Activated T-helper 1 cell treated with anti-CD3 and anti-CD28 coated beads, Interleukin-2, amount 50 U/mL, for 16 hours (primary cell): Measurements from ENCODE around the gene TMOD1.
"Not testable (repeated sequence)": the region's sequence is repeated elsewhere in the genome, so short reads cannot be mapped to it uniquely, and the experiment has no call there.

ENCODE experiments used
- DNase-seq, 2 donors: peaks; one replicate each; pipeline ENCODE4 v3.0.0-alpha.2; 2020; ENCODE audit warnings: low read depth in 1 of 2, low spot score in 1 of 2

Gene TMOD1

GRCh38 chr9:97497558-97498375 is 3.7 kb upstream of the TMOD1 start:
- DNase-seq: not testable (repeated sequence)

DNA sequence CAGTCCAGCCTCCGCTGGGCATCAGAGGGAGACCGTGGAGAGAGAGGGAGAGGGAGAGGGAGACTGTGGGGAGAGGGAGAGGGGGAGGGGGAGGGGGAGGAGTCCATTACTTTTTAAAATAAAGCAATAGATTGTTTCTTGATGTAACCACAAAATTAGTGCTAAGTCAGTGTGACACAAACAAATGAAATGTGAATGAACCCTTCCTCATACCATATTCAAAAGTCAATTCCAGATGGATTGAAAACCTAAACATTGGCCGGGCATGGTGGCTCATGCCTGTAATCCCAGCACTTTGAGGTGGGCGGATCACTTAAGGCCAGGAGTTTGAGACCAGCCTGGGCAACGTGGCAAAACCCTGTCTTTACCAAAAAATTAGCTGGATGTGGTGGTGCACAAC is 2.6 kb upstream of the TMOD1 start:
- DNase-seq: not testable (repeated sequence)

DNA sequence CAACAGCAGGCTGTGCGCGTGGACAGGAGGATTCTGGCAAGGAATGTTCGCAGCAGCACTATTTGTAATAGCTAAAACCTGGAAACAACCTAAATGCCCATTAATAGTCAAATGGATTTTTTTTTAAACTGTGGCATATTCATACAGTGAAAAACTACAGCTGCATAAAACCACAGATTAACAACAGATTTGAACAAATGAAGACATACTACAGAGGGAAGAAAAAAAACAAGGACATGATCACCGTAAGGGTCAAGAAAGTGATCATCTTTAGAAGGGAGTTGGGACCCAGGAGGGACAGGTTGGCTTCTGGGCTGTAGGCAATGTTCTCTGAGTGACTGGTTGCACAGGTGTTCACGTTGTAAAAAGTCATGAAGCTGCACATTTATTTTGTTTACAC is 1.2 kb upstream of the TMOD1 start:
- DNase-seq: no peak

- DNase-seq: no peak
Measured at GRCh38 chr9:97500765-97501176, 695 bp upstream of the TMOD1 start.

DNA sequence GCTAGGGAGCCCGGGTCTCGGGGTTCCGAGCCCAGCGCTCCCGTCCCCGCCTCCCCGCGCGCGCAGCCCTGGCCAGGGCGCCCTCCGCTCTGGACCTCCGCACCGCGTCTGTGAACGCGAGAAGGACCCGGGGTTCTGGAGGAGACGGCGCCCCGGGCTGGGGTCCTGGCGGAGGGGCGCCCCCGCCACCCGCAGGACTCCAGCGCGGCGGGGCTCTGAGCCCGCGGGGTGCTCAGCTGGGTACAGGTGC is 431 bp downstream of the TMOD1 start:
- DNase-seq: no peak

DNA sequence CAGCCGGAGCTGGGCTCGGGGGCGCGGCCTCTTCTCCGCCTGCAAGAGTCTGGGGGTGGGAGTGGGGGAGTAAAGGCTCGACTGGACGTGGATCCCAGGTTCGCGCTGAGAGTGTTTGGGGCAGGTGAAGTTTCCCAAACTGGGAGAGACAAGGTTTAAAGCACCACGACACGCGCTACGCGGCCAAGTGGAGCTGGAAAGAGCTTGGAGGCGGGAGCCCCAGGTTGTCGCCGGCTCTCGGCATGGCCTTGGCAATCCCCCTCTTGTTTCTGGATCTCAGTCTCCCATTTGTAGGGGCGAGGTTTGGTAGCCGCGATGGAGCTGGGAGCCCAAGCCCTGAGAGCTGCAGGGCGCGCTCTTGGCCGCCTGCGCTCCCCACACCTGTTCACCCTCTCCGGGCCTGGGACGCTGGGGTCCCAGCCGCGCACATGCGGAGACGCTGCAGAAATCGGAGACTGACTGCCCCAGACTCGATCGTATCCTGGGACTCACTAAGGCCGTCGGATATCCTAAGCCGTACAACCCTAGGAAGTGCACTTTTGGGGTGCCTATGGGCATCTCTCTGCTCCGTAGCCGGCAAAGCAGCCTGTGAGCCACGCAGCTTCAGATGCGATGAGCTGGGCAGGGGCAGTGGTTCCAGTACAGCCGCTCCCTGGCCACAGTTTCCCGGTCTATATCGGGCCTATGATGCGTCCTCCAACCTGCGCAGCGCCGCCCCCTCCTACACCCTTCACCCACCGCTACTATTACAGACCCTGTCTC is 937 bp downstream of the TMOD1 start:
- no peak for DNase-seq

GRCh38 chr9:97502984-97503861 is 1.8 kb downstream of the TMOD1 start:
- DNase-seq: no peak

GRCh38 chr9:97503862-97504210 is 2.4 kb downstream of the TMOD1 start:
- DNase-seq: no peak

GRCh38 chr9:97504381-97505216 is 3.1 kb downstream of the TMOD1 start:
- DNase-seq: no peak

- no peak for DNase-seq
Measured at GRCh38 chr9:97505845-97506244, 4.4 kb downstream of the TMOD1 start.

GRCh38 chr9:97506306-97506705 is 4.8 kb downstream of the TMOD1 start:
- no peak for DNase-seq

GRCh38 chr9:97506787-97507186 is 5.3 kb downstream of the TMOD1 start:
- DNase-seq: no peak

DNA sequence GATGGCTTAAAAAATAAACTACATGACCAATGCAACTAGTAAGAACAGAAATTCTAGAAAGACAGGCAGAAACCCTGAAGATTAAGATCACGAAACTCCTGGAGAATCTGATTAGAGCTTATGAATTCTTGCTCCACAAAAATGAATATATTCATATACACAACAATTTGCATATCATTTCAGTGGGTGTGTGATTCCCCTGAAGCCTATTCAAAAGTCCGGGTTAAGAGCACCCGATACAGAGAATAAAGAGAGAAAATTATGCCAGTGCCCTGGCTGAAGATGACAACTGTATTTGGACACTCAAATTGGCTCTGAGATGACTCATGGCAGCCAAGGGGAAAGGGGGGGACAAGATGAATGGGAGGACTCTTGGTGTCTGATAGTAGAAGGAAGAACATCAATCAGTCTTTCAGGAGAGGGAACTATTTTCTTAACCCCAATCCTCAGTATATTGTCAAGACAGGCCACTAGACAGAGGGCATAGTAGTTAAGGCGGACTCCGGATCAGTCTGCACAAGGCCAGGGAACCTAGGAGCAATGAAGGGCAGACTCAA is 6.0 kb downstream of the TMOD1 start:
- DNase-seq: no peak

DNA sequence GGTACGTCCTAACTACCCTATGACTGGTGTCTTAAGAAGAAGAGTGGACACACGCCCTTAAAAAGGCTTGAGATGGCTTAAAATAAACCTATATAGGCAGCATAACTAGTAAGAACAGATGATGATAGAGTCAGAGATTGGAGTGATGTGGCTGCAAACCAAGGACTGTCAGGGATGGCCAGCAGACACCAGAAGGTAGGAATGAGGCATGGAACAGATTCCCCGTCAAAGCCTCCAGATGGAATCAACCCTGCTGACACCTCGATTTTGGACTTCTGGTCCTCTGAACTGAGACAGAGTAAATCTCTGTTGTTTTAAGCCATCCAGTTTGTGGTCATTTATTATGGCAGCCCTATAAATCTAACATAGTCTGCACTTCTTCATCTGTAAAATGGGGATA is 7.4 kb downstream of the TMOD1 start:
- DNase-seq: no peak

DNA sequence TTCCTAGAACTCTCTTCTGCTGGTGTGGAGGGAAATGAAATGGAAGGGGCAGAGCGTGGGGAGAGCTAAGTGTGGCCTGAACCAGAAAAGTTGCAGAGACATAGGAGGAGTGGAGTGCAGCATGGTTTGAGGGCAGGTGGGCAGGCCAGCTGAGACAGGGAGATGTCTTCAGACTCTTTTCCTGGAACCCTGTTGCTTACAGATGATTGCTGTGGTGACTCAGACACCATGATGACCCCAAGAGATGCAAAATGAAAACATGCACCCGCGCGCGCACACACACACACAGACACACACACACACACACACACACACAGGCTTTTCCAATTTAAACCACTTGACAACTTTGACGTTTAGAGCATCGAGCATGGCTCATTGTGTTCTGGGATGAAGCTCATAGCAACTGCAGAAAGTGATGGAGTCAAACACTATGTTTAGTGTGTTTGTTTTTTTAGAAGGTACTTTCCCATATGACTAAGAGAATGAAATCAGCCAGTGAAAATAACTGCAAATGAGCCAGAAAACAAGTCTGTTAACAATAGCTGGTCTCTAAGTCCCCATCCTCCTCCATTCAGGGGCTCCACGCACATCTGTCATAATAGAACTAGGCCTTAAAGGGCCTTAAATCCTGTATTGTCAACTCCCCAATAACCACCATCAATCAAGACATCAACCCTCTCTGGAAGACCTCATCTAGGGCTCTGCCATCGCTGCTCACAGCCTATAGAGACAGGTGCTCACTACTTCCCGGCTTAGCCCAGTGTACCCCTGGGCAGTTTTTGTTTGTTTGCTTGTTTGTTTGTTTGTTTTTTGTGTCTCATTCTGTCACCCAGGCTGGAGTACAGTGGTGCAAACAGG is 9.6 kb downstream of the TMOD1 start:
- no peak for DNase-seq

GRCh38 chr9:97511655-97512427 is 10.4 kb downstream of the TMOD1 start:
- DNase-seq: no peak

- no peak for DNase-seq
Measured at GRCh38 chr9:97512966-97513560, 11.6 kb downstream of the TMOD1 start.

DNA sequence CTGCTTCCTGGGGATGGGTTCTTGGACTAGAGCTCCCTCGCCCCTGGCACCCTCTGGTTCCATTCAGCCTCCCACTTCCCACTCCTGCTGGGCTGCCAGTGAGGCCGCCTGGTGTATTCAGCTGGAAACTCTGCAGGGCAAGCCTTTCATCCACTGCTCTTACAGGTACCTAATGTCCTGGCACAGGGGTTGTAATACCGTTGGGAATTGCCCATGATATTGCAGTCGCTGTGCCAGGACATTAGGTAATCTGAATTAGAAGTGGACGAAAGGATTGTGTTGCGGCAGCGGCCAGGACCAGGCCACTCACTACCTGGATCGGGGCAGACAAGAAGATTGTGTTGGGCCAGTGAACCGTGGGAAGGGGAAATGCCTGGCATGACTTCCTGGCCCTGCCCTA is 13.1 kb downstream of the TMOD1 start:
- no peak for DNase-seq

GRCh38 chr9:97515662-97516061 is 14.2 kb downstream of the TMOD1 start:
- no peak for DNase-seq
